GM12892 (cell line): ENCODE results near the gene SLC39A2.

Source experiments
- POLR2A ChIP-seq: IDR thresholded peaks from 2 replicates; pipeline ENCODE4 v1.6.1; 2011; ENCODE audit warnings: low read depth, low read length, control low read depth
- POLR2AphosphoS5 ChIP-seq: IDR thresholded peaks from 2 replicates; pipeline ENCODE4 v1.6.1; 2011; ENCODE audit warnings: low read depth, low read length, control low read depth

DNA sequence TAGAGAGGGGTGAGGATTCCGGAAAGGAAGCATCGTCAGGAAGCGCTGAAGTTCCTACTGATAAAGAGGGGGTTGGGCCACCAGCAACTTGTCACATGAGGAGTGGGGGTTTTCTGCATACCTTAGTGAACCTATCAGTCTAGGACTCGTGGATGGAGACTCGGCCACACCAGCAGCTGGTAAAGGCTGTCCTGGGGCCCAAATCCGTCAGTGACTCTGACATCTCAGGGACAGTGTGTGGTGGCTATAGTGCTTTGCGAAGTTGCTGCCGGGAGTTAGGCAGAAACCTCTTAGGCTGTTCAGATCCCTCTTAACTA, 27.4 kb upstream of the SLC39A2 start:
- TF ChIP-seq POLR2AphosphoS5 (no peak), POLR2A (no peak)
